MM.1S (cell line): ENCODE measurements around the gene MTCL1.

Experiments
- DNase-seq: peaks from one replicate; pipeline ENCODE4 v3.0.0-alpha.2; 2015
- H2AFZ ChIP-seq: fragments of 300-600 bp; sonication (generic); 2 replicates; pipeline ENCODE4 v1.6.0; 2016; ENCODE audit warnings: antibody characterized with exemption, low read length
- H3F3A ChIP-seq: fragments of 300-600 bp; sonication (generic); 2 replicates; pipeline ENCODE4 v1.6.1; 2016; ENCODE audit warnings: mild to moderate bottlenecking, antibody characterized with exemption, low read length, moderate library complexity, mixed read lengths; ENCODE audit not compliant: insufficient read depth
- H3K27ac ChIP-seq: fragments of 300-600 bp; sonication (generic); 2 replicates; pipeline ENCODE4 v1.5.1; 2016; ENCODE audit warnings: mild to moderate bottlenecking, low read length
- H3K27me3 ChIP-seq: fragments of 300-600 bp; sonication (generic); replicated peaks from 2 replicates; pipeline ENCODE4 v1.6.0; 2016; ENCODE audit warnings: low read length; ENCODE audit not compliant: insufficient read depth
- H3K36me3 ChIP-seq: fragments of 300-600 bp; sonication (generic); replicated peaks from 2 replicates; pipeline ENCODE4 v1.6.1; 2016; ENCODE audit warnings: mild to moderate bottlenecking, low read length, mixed read lengths; ENCODE audit not compliant: insufficient read depth
- H3K4me1 ChIP-seq: fragments of 300-600 bp; sonication (generic); 2 replicates; pipeline ENCODE4 v1.6.1; 2016; ENCODE audit warnings: low read length, mixed read lengths
- H3K4me2 ChIP-seq: fragments of 300-600 bp; sonication (generic); 2 replicates; pipeline ENCODE4 v1.6.0; 2016; ENCODE audit warnings: low read depth, low read length
- H3K4me3 ChIP-seq: fragments of 300-600 bp; sonication (generic); 2 replicates; pipeline ENCODE4 v1.5.1; 2016; ENCODE audit warnings: low read length, mixed read lengths
- H3K79me2 ChIP-seq: fragments of 300-600 bp; sonication (generic); 2 replicates; pipeline ENCODE4 v1.6.1; 2016; ENCODE audit warnings: mixed run types, low read length, mixed read lengths
- H3K9ac ChIP-seq: fragments of 300-600 bp; sonication (generic); 2 replicates; pipeline ENCODE4 v1.6.1; 2016; ENCODE audit warnings: low read length, mixed read lengths
- H3K9me2 ChIP-seq: fragments of 300-600 bp; sonication (generic); replicated peaks from 2 replicates; pipeline ENCODE4 v1.6.1; 2016; ENCODE audit warnings: mild to moderate bottlenecking, low read length, mixed read lengths; ENCODE audit not compliant: insufficient read depth
- H3K9me3 ChIP-seq: fragments of 300-600 bp; sonication (generic); replicated peaks from 2 replicates; pipeline ENCODE4 v1.6.1; 2016; ENCODE audit warnings: mild to moderate bottlenecking, low read length, mixed read lengths; ENCODE audit not compliant: insufficient read depth
- H4K20me1 ChIP-seq: fragments of 300-600 bp; sonication (generic); 2 replicates; pipeline ENCODE4 v1.6.1; 2016; ENCODE audit warnings: mild to moderate bottlenecking, low read length, moderate library complexity, mixed read lengths; ENCODE audit not compliant: insufficient read depth
- CTCF ChIP-seq: fragments of 300-600 bp; sonication (generic); IDR thresholded peaks from 2 replicates; pipeline ENCODE4 v1.5.1; 2016; ENCODE audit warnings: antibody characterized with exemption, low read length, mixed read lengths
- EZH2 ChIP-seq: fragments of 300-600 bp; sonication (generic); optimal IDR thresholded peaks from 2 replicates; pipeline ENCODE3; 2017; ENCODE audit warnings: low read depth, mild to moderate bottlenecking, antibody characterized with exemption, low read length, mixed read lengths
- EZH2phosphoT487 ChIP-seq: fragments of 300-600 bp; sonication (generic); IDR thresholded peaks from 2 replicates; pipeline ENCODE4 v1.6.1; 2018; ENCODE audit warnings: antibody characterized with exemption, low read length

MTCL1 gene

GRCh38 chr18:8869696-8870095 is 164.3 kb downstream of the MTCL1 start:
- Histone ChIP-seq H3K4me2 (no peak overlapping the region), H3K4me3 (no peak overlapping the region), H3K27me3 (no peaks in the 10 kb centered on the region), H3F3A (no peaks in the 10 kb centered on the region), H3K9ac (no peak overlapping the region), H3K9me3 (no peaks in the 10 kb centered on the region), H3K79me2 (no peaks in the 10 kb centered on the region), H3K36me3 (no peaks in the 10 kb centered on the region), H2AFZ (no peak overlapping the region), H3K9me2 (no peaks in the 10 kb centered on the region), H3K27ac (no peak overlapping the region), H4K20me1 (no peaks in the 10 kb centered on the region), H3K4me1 (peaks cover 8% of the 10 kb centered on the region; the same call in 1 of the 2 replicates)
- TF ChIP-seq EZH2 (no peak), CTCF (no peak), EZH2phosphoT487 (no peak)
- no peak for DNase-seq

GRCh38 chr18:8870528-8870927 is 165.2 kb downstream of the MTCL1 start:
- no peak overlapping the region for H3K4me2 ChIP-seq
- H4K20me1 ChIP-seq: no peaks in the 10 kb centered on the region
- no peaks in the 10 kb centered on the region for H3K79me2 ChIP-seq
- H3K27ac ChIP-seq: no peak overlapping the region
- DNase-seq: no peak
- no peaks in the 10 kb centered on the region for H3K9me3 ChIP-seq
- no peaks in the 10 kb centered on the region for H3F3A ChIP-seq
- no peak overlapping the region for H3K9ac ChIP-seq
- TF ChIP-seq EZH2 (no peak), CTCF (no peak), EZH2phosphoT487 (no peak)
- H3K36me3 ChIP-seq: no peaks in the 10 kb centered on the region
- no peak overlapping the region for H3K4me3 ChIP-seq
- no peak overlapping the region for H2AFZ ChIP-seq
- no peaks in the 10 kb centered on the region for H3K27me3 ChIP-seq
- H3K9me2 ChIP-seq: no peaks in the 10 kb centered on the region
- H3K4me1 ChIP-seq: peaks cover 8% of the 10 kb centered on the region; the same call in 1 of the 2 replicates

GRCh38 chr18:8871489-8871888 is 166.1 kb downstream of the MTCL1 start:
- Histone ChIP-seq H3K4me2 (no peak overlapping the region), H3K27me3 (no peaks in the 10 kb centered on the region), H4K20me1 (no peaks in the 10 kb centered on the region), H2AFZ (no peak overlapping the region), H3K9ac (no peak overlapping the region), H3K4me1 (peaks cover 6% of the 10 kb centered on the region; the same call in 1 of the 2 replicates), H3K36me3 (no peaks in the 10 kb centered on the region), H3K9me2 (no peaks in the 10 kb centered on the region), H3F3A (no peaks in the 10 kb centered on the region), H3K79me2 (no peaks in the 10 kb centered on the region), H3K9me3 (no peaks in the 10 kb centered on the region), H3K27ac (no peak overlapping the region), H3K4me3 (no peak overlapping the region)
- TF ChIP-seq EZH2phosphoT487: no peak
- no peak for TF ChIP-seq CTCF
- no peak for TF ChIP-seq EZH2
- no peak for DNase-seq
